K562 (cell line): ENCODE results near the gene CLNK. TPM values are rescaled to one million over a fixed set of nuclear protein-coding genes. Genes with fewer than 3 reads are reported as not detected.

Source experiments
- ATAC-seq: fragments of 200-7000 bp; cut with Tn5 transposase; 3 replicates; pipeline ENCODE4 v1.9.1; 2020; ENCODE audit warnings: moderate library complexity
- BruUV-seq: library from RNA; stranded (reverse); fragments of 400-500 nt; replicated peaks from 2 replicates; lab custom pipeline; 2021; lab: Mats Ljungman, UMichigan
- CTCF ChIA-PET: fragments of 300-600 bp; formaldehyde crosslinking; extraction: SDS; loops from one replicate; lab custom pipeline; 2021; ENCODE audit warnings: low intra/inter-chr PET ratio; lab: Yijun Ruan, JAX
- POLR2A ChIA-PET: fragments of 300-600, 350-650 bp; sonication (Branson Sonifier 250); formaldehyde crosslinking; extraction: SDS; loops from one replicate; lab custom pipeline; 2021; ENCODE audit warnings: antibody characterized with exemption, inconsistent platforms; lab: Yijun Ruan, JAX
- DNase-seq, 4 experiments: peaks; one replicate each; pipeline versions ENCODE4 v3.0.0 to v3.0.0-alpha.2; 2011 to 2018; ENCODE audit warnings: low spot score in 3 of 4, mixed read lengths in 3 of 4; ENCODE audit errors: extremely low read depth in 1 of 4
- FAIRE-seq: peaks from 2 replicates; lab custom pipeline; 2011; peaks lifted over from hg19 to GRCh38; lab: Jason Lieb, UNC
- H2AFZ ChIP-seq: 2 replicates; pipeline ENCODE4 v1.6.0; 2011; ENCODE audit warnings: low read depth, low read length, control low read depth, inconsistent platforms
- H3K27ac ChIP-seq: fragments of 200-600 bp; 3 replicates; pipeline ENCODE4 v1.8.0; 2011; ENCODE audit warnings: low read depth, mild to moderate bottlenecking, control low read depth, inconsistent platforms, low read length, moderate library complexity, mixed read lengths; ENCODE audit errors: extremely low read depth
- H3K27me3 ChIP-seq, 2 experiments: fragments of 300-600 bp in 1 of 2; 2 replicates in 1 of 2; 3 replicates in 1 of 2; pipeline versions ENCODE4 v1.6.0 to v1.8.0; 2011; ENCODE audit warnings: inconsistent platforms in 2 of 2, low read length in 2 of 2, mild to moderate bottlenecking in 1 of 2, mixed read lengths in 1 of 2, moderate library complexity in 1 of 2; ENCODE audit not compliant: control insufficient read depth in 2 of 2, insufficient read depth in 2 of 2
- H3K36me3 ChIP-seq: fragments of 300-600 bp; 3 replicates; pipeline ENCODE4 v1.8.0; 2011; ENCODE audit warnings: mild to moderate bottlenecking, low read length, inconsistent platforms; ENCODE audit not compliant: control insufficient read depth, insufficient read depth
- H3K4me1 ChIP-seq, 2 experiments: fragments of 200-600 bp in 1 of 2; replicated peaks in 1 of 2; 2 replicates in 1 of 2; 3 replicates in 1 of 2; pipeline versions ENCODE4 v1.5.1 to v1.8.0; 2011; ENCODE audit warnings: inconsistent platforms in 2 of 2, low read length in 2 of 2, mild to moderate bottlenecking in 1 of 2, mixed read lengths in 1 of 2, moderate library complexity in 1 of 2; ENCODE audit not compliant: control insufficient read depth in 2 of 2, insufficient read depth in 2 of 2
- H3K4me2 ChIP-seq: 2 replicates; pipeline ENCODE4 v1.6.1; 2011; ENCODE audit warnings: low read length, control low read depth, inconsistent platforms, mixed read lengths; ENCODE audit not compliant: insufficient read depth
- H3K4me3 ChIP-seq: fragments of 200-600 bp; sonication (generic), shearing (Covaris generic); 2 replicates; pipeline ENCODE4 v1.5.1; 2016; ENCODE audit warnings: control low read depth, inconsistent platforms
- H3K79me2 ChIP-seq: fragments of 200-600 bp; 3 replicates; pipeline ENCODE4 v1.8.0; 2011; ENCODE audit warnings: low read length, inconsistent platforms; ENCODE audit not compliant: control insufficient read depth, insufficient read depth
- H3K9ac ChIP-seq, 2 experiments: 2 replicates each; pipeline versions ENCODE4 v1.6.0 to v1.6.1; 2011; ENCODE audit warnings: low read depth in 2 of 2, low read length in 2 of 2, control low read depth in 1 of 2, inconsistent platforms in 1 of 2, mild to moderate bottlenecking in 1 of 2, mixed read lengths in 1 of 2; ENCODE audit not compliant: insufficient read depth in 1 of 2
- H3K9me1 ChIP-seq: one replicate; pipeline ENCODE4 v1.6.0; 2011; ENCODE audit warnings: inconsistent platforms, mild to moderate bottlenecking, low read length, moderate library complexity; ENCODE audit not compliant: control insufficient read depth, insufficient read depth
- H3K9me3 ChIP-seq: replicated peaks from 2 replicates; pipeline ENCODE4 v1.5.1; 2011; ENCODE audit warnings: low read depth, low read length, inconsistent platforms; ENCODE audit not compliant: control insufficient read depth, insufficient read depth
- H4K20me1 ChIP-seq: replicated peaks from 2 replicates; pipeline ENCODE4 v1.6.1; 2011; ENCODE audit warnings: low read length, inconsistent platforms, mixed read lengths; ENCODE audit not compliant: control insufficient read depth, insufficient read depth
- CC2D1A ChIP-seq: fragments of 450-650 bp; IDR thresholded peaks from 2 replicates; pipeline ENCODE4 v1.6.1; 2017; ENCODE audit warnings: mild to moderate bottlenecking
- MAZ ChIP-seq, 2 experiments: fragments of 450-650 bp in 1 of 2; sonication (generic) in 1 of 2; formaldehyde crosslinking; IDR thresholded peaks in 1 of 2; conservative IDR thresholded peaks in 1 of 2; 2 replicates each; pipeline versions ENCODE4 v1.4.0 to v1.5.0; 2020; ENCODE audit warnings: mild to moderate bottlenecking in 1 of 2, missing genetic modification reagents in 1 of 2
- MECOM ChIP-seq: fragments of 250-450 bp; sonication (Bioruptor Pico); IDR thresholded peaks from 2 replicates; pipeline ENCODE4 v1.8.0; 2022; ENCODE audit warnings: inconsistent platforms
- MYBL2 ChIP-seq, 2 experiments: fragments of 450-650 bp in 1 of 2; sonication (generic) in 1 of 2; formaldehyde crosslinking in 1 of 2; IDR thresholded peaks; 2 replicates each; pipeline versions ENCODE4 v1.6.1 to v1.8.1; 2017 to 2022; ENCODE audit warnings: borderline replicate concordance in 1 of 2, inconsistent platforms in 1 of 2, low read depth in 1 of 2, mild to moderate bottlenecking in 1 of 2, missing genetic modification reagents in 1 of 2, moderate library complexity in 1 of 2
- NFIC ChIP-seq: fragments of 450-650 bp; IDR thresholded peaks from 2 replicates; pipeline ENCODE4 v1.6.1; 2017; ENCODE audit warnings: mild to moderate bottlenecking, inconsistent platforms
- ZFPM2 ChIP-seq: fragments of 250-450 bp; sonication (Bioruptor Pico); IDR thresholded peaks from 2 replicates; pipeline ENCODE4 v1.5.1; 2022; ENCODE audit warnings: mild to moderate bottlenecking
- WGBS: fragments of 100-300 bp; shearing (Covaris generic); methylation state at CpG from one replicate; pipeline ENCODE4 v1.1.6; 2016; ENCODE audit warnings: low coverage, mixed read lengths; ENCODE audit not compliant: insufficient coverage; ENCODE audit errors: missing lambda C conversion rate; 5-methylcytosine and 5-hydroxymethylcytosine counted together
- in situ Hi-C: fragments of 300-500 bp; cut with MboI; formaldehyde crosslinking; loops from 4 replicates; pipeline ENCODE4 v1.15.0; 2018; ENCODE audit warnings: inconsistent platforms, mixed read lengths
- intact Hi-C: fragments of 100-400 bp; cut with micrococcal nuclease; formaldehyde crosslinking; loops from 2 replicates; pipeline ENCODE4 v1.14.2; 2022
- polyA plus RNA-seq, 8 experiments: library from polyadenylated mRNA; depleted of rRNA in 4 of 8; stranded (reverse) in 5 of 8; unstranded in 3 of 8; fragments of >200 nt; fragmentation: Nextera tagmentation in 2 of 8; fragmentation: Illumina TruSeq in 1 of 8; extraction: Ambion mirVana in 2 of 8; extraction: Trizol in 1 of 8; gene quantifications; 2 replicates each; pipeline versions ENCODE4 v1.2.1 to v1.2.3, GENCODE V29; 2011 to 2014; ENCODE audit warnings: inconsistent platforms in 1 of 8, missing spikeins in 1 of 8
- total RNA-seq, 7 experiments: library from RNA; depleted of rRNA in 6 of 7; stranded (reverse); fragments of >200 nt in 6 of 7; fragmentation: Illumina TruSeq in 2 of 7; extraction: Trizol in 2 of 7; gene quantifications; 2 replicates each; pipeline versions ENCODE4 v1.2.1 to v1.2.3, GENCODE V29; 2011 to 2021; ENCODE audit warnings: low replicate concordance in 1 of 7
- TF ChIP-seq, protein P1 (sequence below), 2 experiments: fragments of 450-650 bp; IDR thresholded peaks; 2 replicates each; pipeline ENCODE4 v1.6.1; 2016
- TF ChIP-seq, protein P2 (sequence below): fragments of 250-450 bp; sonication (Bioruptor Pico); IDR thresholded peaks from 2 replicates; pipeline ENCODE4 v1.4.0; 2020; ENCODE audit warnings: mild to moderate bottlenecking, moderate library complexity
- TF ChIP-seq, protein P3 (sequence below): sonication (generic); formaldehyde crosslinking; IDR thresholded peaks from 2 replicates; pipeline ENCODE4 v1.8.0; 2022; ENCODE audit warnings: missing genetic modification reagents, mild to moderate bottlenecking, borderline replicate concordance

The CLNK gene
- total and polyA plus RNA-seq, 9 of the 15 experiments (the other 6 are each of a cell fraction or from before 2014, with no cell fraction given), result not detected

DNA sequence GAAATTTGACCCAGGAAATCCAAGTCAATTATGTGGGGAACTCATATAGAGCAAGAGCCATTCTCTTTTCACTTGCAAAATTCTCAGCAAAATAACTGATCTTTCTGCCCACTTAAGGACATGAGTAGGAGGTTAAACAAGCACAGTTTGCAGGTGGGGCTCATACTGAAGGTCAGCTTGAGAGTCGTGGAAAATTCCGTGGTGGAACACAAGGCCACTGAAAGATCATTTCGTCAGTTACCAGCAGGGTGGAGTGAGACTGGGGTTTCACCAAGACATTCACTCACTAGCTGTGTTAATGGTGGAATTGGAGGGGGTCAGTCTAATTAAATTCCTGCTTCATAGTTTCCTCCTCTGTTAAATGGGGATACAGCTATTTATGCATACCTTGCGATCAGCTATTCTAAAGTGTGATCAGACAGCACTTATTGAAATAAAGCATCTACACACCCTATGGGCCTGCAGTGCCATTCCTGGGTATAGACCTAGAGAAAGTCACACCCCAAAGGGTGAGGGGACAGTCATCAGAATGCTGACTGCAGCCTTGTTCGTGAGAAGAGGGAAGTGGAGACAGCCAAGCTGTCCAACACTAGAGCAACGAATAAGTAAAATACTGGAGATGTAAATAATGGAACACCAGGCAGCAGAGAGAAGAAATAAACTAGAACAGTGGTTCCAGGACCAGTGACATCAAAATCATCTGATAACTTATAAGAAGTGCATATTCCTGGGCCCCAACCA, 42.7 kb upstream of the CLNK start:
- TF ChIP-seq, protein P1, sequence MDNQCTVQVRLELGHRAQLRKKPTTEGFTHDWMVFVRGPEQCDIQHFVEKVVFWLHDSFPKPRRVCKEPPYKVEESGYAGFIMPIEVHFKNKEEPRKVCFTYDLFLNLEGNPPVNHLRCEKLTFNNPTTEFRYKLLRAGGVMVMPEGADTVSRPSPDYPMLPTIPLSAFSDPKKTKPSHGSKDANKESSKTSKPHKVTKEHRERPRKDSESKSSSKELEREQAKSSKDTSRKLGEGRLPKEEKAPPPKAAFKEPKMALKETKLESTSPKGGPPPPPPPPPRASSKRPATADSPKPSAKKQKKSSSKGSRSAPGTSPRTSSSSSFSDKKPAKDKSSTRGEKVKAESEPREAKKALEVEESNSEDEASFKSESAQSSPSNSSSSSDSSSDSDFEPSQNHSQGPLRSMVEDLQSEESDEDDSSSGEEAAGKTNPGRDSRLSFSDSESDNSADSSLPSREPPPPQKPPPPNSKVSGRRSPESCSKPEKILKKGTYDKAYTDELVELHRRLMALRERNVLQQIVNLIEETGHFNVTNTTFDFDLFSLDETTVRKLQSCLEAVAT (IDR thresholded peaks at IDR 0.05), result no peak
- TF ChIP-seq, protein P2, sequence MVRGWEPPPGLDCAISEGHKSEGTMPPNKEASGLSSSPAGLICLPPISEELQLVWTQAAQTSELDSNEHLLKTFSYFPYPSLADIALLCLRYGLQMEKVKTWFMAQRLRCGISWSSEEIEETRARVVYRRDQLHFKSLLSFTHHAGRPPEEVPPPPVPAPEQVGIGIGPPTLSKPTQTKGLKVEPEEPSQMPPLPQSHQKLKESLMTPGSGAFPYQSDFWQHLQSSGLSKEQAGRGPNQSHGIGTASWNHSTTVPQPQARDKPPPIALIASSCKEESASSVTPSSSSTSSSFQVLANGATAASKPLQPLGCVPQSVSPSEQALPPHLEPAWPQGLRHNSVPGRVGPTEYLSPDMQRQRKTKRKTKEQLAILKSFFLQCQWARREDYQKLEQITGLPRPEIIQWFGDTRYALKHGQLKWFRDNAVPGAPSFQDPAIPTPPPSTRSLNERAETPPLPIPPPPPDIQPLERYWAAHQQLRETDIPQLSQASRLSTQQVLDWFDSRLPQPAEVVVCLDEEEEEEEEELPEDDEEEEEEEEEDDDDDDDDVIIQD, result no peak
- TF ChIP-seq MECOM (CRISPR knock-in tag) (no peak), MAZ (CRISPR knock-in tag; conservative IDR thresholded peaks at IDR 0.05 in 1 of 2, IDR thresholded peaks at IDR 0.05 in 1 of 2) (no peak), NFIC (no peak), MYBL2 (IDR thresholded peaks at IDR 0.05; ENCODE audit: low read depth) (no peak), MYBL2 (CRISPR knock-in tag; IDR thresholded peaks at IDR 0.05; ENCODE audit: borderline replicate concordance) (no peak), ZFPM2 (CRISPR knock-in tag) (no peak), CC2D1A (no peak)
- TF ChIP-seq, protein P3, sequence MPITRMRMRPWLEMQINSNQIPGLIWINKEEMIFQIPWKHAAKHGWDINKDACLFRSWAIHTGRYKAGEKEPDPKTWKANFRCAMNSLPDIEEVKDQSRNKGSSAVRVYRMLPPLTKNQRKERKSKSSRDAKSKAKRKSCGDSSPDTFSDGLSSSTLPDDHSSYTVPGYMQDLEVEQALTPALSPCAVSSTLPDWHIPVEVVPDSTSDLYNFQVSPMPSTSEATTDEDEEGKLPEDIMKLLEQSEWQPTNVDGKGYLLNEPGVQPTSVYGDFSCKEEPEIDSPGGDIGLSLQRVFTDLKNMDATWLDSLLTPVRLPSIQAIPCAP (CRISPR knock-in tag), result no peak

More for the DNA sequence above, 42.7 kb upstream of the CLNK start:
- Histone ChIP-seq H3K4me3 (no peak overlapping the region), H3K27ac (no peak overlapping the region), H3K27me3 (peaks cover 0 to 4% of the 10 kb centered on the region in 2 experiments; a peak in 1 of 5 replicates), H3K4me1 (no peaks in the 10 kb centered on the region), H3K4me2 (no peak overlapping the region), H3K79me2 (no peaks in the 10 kb centered on the region), H3K9ac (no peak overlapping the region), H3K9me3 (no peaks in the 10 kb centered on the region), H3K36me3 (no peaks in the 10 kb centered on the region), H3K9me1 (no peaks in the 10 kb centered on the region), H2AFZ (no peak overlapping the region), H4K20me1 (no peaks in the 10 kb centered on the region)
- POLR2A ChIA-PET, result no interaction called here
- FAIRE-seq, result no peak
- WGBS, result 2% methylated on average over 6 of the region's 6 CpGs
- no peak for DNase-seq
- no peak for ATAC-seq
- CTCF ChIA-PET, result interaction anchor here (0.6 kb wide), 1 partner anchor 697 kb away, joined by 3 read pairs; no protein-coding TSS in a partner anchor
- in situ Hi-C loops (no loop called here), intact Hi-C loops (no loop called here)
- BruUV-seq, result no TSS peak
